M059J (cell line): Measurements from ENCODE around the gene IQGAP2. TPM values are rescaled to one million over a fixed set of nuclear protein-coding genes. Genes with fewer than 3 reads are reported as not detected.

Experiments
- DNase-seq: peaks from one replicate; pipeline ENCODE4 v3.0.0-alpha.2; 2012; ENCODE audit warnings: low read depth
- total RNA-seq: library from RNA; depleted of rRNA; stranded (reverse); fragments of >200 nt; shearing (Covaris generic); gene quantifications from 2 replicates; pipeline ENCODE4 v1.2.3, GENCODE V29; 2014

The IQGAP2 gene
- total RNA-seq, 1 experiment from 2014 or later: 0.52 TPM

- DNase-seq: no peak
These were observed 43.7 kb downstream of the IQGAP2 start for GRCh38 chr5:76446776-76447175.

- no peak for DNase-seq
These were observed 46.5 kb downstream of the IQGAP2 start for GRCh38 chr5:76449606-76450005.

- DNase-seq: no peak
These were observed 47.0 kb downstream of the IQGAP2 start for GRCh38 chr5:76450054-76450453.

- DNase-seq: no peak
These were observed 48.1 kb downstream of the IQGAP2 start for GRCh38 chr5:76451031-76451701.

- peak; percentile 3 for DNase-seq
These were observed 52.5 kb downstream of the IQGAP2 start for GRCh38 chr5:76455531-76456133.

GRCh38 chr5:76456258-76456657 is 53.2 kb downstream of the IQGAP2 start:
- DNase-seq: no peak

- no peak for DNase-seq
These were observed 54.8 kb downstream of the IQGAP2 start for GRCh38 chr5:76457674-76458485.

- no peak for DNase-seq
These were observed 55.4 kb downstream of the IQGAP2 start for GRCh38 chr5:76458486-76458830.

GRCh38 chr5:76460104-76460503 is 57.0 kb downstream of the IQGAP2 start:
- DNase-seq: no peak

GRCh38 chr5:76462097-76462667 is 59.1 kb downstream of the IQGAP2 start:
- DNase-seq: no peak

GRCh38 chr5:76467216-76467615 is 64.1 kb downstream of the IQGAP2 start:
- no peak for DNase-seq

- DNase-seq: peak; percentile 2
These were observed 65.7 kb downstream of the IQGAP2 start for GRCh38 chr5:76468635-76469425.

- DNase-seq: no peak
These were observed 66.7 kb downstream of the IQGAP2 start for GRCh38 chr5:76469656-76470290.

- DNase-seq: no peak
These were observed 67.9 kb downstream of the IQGAP2 start for GRCh38 chr5:76470976-76471375.

GRCh38 chr5:76471406-76471805 is 68.3 kb downstream of the IQGAP2 start:
- no peak for DNase-seq

- DNase-seq: no peak
These were observed 68.9 kb downstream of the IQGAP2 start for GRCh38 chr5:76471987-76472334.

GRCh38 chr5:76472335-76473008 is 69.4 kb downstream of the IQGAP2 start:
- peak; percentile 45 for DNase-seq

GRCh38 chr5:76473009-76473336 is 69.9 kb downstream of the IQGAP2 start:
- DNase-seq: no peak

- no peak for DNase-seq
These were observed 70.6 kb downstream of the IQGAP2 start for GRCh38 chr5:76473661-76474060.

GRCh38 chr5:76474377-76474776 is 71.3 kb downstream of the IQGAP2 start:
- no peak for DNase-seq

GRCh38 chr5:76475385-76475784 is 72.3 kb downstream of the IQGAP2 start:
- no peak for DNase-seq
